HG03135 (cell line): ENCODE measurements around the gene GPX4.

Experiments used
- ATAC-seq: cut with Tn5 transposase; IDR thresholded peaks from one replicate; pipeline ENCODE4 v1.9.1; 2021; ENCODE audit warnings: mild to moderate bottlenecking, moderate library complexity; ENCODE audit not compliant: unreplicated experiment

The GPX4 gene

GRCh38 chr19:1130771-1131717, 27.2 kb downstream of the GPX4 start:
- no peak for ATAC-seq

GRCh38 chr19:1131718-1132551, 28.1 kb downstream of the GPX4 start:
- peak; percentile 57 for ATAC-seq

GRCh38 chr19:1132552-1133383, 29.0 kb downstream of the GPX4 start:
- no peak for ATAC-seq

GRCh38 chr19:1133471-1133929, 29.7 kb downstream of the GPX4 start:
- no peak for ATAC-seq

GRCh38 chr19:1134431-1134830, 30.6 kb downstream of the GPX4 start:
- ATAC-seq: no peak

- no peak for ATAC-seq
Observed at GRCh38 chr19:1135454-1135853, 31.7 kb downstream of the GPX4 start.

- no peak for ATAC-seq
Observed at GRCh38 chr19:1136201-1136600, 32.4 kb downstream of the GPX4 start.

- ATAC-seq: no peak
Observed at GRCh38 chr19:1136621-1137317, 33.0 kb downstream of the GPX4 start.

- no peak for ATAC-seq
Observed at GRCh38 chr19:1138121-1138520, 34.3 kb downstream of the GPX4 start.

GRCh38 chr19:1139126-1139525, 35.3 kb downstream of the GPX4 start:
- no peak for ATAC-seq

- ATAC-seq: no peak
Observed at GRCh38 chr19:1140272-1141027, 36.7 kb downstream of the GPX4 start.

- ATAC-seq: no peak
Observed at GRCh38 chr19:1141944-1142343, 38.1 kb downstream of the GPX4 start.

GRCh38 chr19:1143828-1144399, 40.1 kb downstream of the GPX4 start:
- ATAC-seq: no peak

- ATAC-seq: no peak
Observed at GRCh38 chr19:1144741-1145140, 40.9 kb downstream of the GPX4 start.

- ATAC-seq: no peak
Observed at GRCh38 chr19:1145635-1146411, 42.0 kb downstream of the GPX4 start.

GRCh38 chr19:1146412-1146699, 42.6 kb downstream of the GPX4 start:
- ATAC-seq: no peak

- ATAC-seq: no peak
Observed at GRCh38 chr19:1146858-1147780, 43.3 kb downstream of the GPX4 start.
